CD4-positive, alpha-beta T cell treated with Interleukin-17A for 4 hours (primary cell): ENCODE data around the gene DISP3.
"Not testable (repeated sequence)": the region's sequence is repeated elsewhere in the genome, so short reads cannot be mapped to it uniquely, and the experiment has no call there.

Experiments used
- DNase-seq: peaks from one replicate; pipeline ENCODE4 v3.0.0-alpha.2; 2020; ENCODE audit warnings: mixed read lengths

Gene DISP3

DNA sequence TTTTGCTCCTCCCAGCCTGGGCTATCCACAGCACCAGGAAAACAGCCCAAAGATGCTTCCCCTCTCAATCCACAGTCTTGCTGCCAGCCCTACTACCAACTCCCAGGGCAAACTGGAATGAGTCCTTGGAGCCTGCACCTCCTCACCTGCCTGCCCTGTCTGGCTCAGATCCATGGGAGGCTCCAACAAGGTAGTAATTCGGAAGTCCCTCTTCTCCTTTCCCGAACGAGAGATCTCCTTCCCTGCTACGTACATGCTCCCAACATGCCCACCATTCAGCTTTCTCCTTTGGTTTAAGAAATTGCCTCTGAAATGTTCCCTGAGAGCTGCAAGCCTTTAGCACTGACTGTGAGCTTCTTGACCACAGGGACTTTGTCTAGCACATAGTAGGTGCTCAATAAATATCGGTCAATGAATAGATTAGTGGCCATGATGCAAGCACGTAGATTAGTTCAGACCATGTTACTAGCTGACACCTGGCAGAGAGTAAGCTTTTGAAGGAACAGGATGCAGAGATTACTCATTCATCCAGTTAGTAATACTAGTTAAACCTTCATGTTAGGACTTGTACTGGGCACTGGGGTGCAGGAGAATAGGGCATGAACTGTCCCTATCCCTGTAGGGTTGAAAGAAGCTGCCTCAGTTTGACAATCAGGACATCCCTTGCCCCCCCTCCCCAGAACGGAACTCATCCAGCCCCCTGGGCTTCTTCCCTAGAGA lies 80.1 kb downstream of the DISP3 start:
- DNase-seq: no peak

DNA sequence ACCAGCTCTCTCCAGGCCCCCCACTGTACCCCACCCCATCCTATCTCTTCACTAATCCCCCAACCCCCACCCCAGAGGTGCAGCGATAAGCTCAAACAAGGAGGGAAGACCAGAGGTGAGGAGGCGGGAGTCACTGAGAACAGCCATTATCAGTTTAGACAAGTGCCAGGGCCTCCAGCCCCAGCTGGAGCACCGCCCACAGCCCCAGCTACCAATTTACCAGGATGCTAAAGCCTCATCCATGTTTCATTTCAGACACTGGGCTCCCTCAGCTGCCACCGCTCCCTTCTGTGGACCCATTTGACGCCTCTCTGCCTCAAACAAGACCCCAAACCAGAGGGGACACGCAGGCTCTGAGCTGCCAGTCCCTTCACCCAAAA lies 80.6 kb downstream of the DISP3 start:
- DNase-seq: no peak

DNA sequence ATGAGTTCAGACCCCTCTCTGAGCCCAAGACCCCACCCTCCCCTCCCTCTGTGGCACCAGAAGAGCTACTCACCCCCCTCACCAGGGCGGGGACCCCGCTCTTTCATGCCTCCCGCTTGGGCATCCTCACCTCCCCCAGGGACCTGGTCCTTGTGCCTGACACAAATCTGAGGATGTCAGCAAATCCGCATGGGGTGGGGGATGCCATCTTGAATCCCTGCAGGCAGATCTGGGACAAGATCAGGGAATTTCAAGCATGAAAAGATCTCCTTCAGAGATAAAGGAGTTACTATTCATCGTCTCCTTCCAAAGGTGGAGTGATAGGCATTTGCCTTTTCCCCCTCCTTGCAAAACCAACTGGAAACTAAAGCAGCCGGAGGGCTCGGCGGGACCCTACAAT lies 81.1 kb downstream of the DISP3 start:
- DNase-seq: no peak

GRCh38 chr1:11561740-11562139 lies 82.8 kb downstream of the DISP3 start:
- DNase-seq: no peak

GRCh38 chr1:11562664-11563063 lies 83.7 kb downstream of the DISP3 start:
- no peak for DNase-seq

DNA sequence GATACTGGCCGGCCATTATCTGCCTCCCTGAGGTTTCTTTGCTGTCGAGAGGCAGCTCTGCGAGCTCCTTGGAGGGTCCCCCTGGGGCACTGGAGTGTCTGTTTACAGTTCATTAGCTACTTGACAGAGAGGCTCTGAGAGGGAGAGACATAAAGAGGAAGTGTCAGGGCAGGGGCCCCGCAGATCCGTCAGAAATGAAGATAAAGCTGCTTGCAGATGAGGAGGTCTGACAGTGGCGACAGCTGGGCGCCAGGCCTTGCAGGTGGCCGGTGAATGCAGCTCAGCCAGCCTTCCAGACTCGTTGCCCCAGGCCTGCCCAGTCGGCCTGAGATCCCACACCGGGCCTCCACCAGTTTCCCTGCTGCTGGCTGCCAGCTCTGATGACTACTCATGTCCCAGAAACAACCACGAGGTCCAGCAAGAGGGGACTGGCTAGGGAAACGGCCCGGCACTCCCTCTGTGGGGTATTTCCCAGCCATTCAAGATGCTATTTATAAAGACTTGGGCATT lies 84.7 kb downstream of the DISP3 start:
- DNase-seq: no peak

GRCh38 chr1:11564237-11564636 lies 85.3 kb downstream of the DISP3 start:
- no peak for DNase-seq

- no peak for DNase-seq
These were observed 87.3 kb downstream of the DISP3 start for GRCh38 chr1:11566042-11566850.

DNA sequence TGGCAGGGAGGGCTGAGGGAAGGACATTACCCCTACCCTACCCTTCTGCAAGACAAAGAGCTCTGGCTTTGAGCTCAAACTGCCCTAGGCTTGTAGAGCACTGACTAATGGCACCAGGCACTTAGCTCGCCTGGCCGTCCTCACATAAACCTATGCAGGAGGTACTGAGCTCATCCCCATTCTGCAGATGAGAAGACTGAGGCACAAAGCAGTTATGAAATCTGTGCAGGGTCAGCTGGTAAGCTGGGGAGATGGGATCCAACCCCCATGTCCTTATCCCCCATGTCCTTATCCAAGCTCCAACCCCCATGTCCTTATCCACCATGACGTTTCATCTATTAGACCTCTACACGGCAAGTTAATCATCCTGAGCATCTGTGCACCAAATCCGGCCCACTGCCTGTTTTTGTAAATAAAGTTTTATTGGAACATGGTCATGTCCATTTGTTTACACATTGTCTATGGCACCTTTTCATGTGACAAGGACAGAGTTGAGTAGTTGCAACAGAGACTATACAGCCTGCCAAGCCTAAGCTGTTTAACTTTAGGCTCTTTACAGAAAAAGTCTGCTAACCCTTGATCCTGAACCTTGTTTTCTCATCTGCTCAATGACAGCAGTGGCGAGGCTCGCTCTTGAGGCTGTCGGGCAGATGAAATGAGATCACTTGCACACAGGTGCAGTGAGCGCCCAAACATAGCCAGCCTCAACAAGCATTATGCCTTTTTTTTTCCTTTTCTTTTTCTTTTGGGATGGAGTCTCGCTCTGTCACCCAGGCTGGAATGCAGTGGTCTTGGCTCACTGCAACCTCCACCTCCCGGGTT lies 88.5 kb downstream of the DISP3 start:
- DNase-seq: no peak

GRCh38 chr1:11568687-11569086 lies 89.7 kb downstream of the DISP3 start:
- DNase-seq: no peak

DNA sequence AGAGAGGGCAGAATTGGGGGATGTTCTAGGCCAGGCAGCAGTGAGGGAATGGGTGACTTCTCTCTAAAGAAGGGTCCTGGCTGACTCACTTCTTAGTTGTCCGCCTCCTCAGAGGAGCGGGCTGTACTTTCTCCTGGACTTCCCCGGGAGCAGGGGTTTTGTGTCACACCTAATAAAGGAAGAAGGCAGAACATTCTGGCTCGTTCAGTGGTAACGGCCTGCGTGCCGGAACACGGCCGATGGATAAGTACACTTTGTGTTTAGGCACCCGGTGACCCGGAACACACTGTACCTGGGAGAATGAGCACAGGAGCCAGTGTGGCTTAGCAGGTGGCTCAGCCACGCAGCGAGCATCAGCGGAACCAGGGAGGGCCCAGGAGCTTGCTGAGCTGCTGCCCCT lies 90.6 kb downstream of the DISP3 start:
- no peak for DNase-seq

DNA sequence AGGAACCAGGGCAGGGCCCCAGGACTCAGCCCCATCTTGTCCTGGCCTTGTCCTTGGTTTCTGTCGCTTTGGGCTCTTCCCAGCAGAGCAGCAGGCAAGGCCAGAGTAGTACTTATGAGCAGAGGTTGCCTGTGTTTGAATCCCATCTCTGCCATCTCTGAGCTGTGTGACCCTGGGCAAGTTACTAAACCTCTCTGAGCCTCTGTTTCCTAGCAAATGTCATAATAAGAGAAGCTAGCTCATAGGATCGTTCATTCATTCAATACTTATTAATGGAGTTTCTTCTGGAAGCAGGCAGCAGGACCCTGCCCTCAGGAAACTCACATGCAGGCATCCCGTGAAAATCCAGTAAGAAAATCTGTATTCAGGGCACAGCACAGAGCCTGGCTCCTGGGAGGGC lies 91.0 kb downstream of the DISP3 start:
- DNase-seq: no peak

GRCh38 chr1:11570821-11571380 lies 91.9 kb downstream of the DISP3 start:
- DNase-seq: no peak

DNA sequence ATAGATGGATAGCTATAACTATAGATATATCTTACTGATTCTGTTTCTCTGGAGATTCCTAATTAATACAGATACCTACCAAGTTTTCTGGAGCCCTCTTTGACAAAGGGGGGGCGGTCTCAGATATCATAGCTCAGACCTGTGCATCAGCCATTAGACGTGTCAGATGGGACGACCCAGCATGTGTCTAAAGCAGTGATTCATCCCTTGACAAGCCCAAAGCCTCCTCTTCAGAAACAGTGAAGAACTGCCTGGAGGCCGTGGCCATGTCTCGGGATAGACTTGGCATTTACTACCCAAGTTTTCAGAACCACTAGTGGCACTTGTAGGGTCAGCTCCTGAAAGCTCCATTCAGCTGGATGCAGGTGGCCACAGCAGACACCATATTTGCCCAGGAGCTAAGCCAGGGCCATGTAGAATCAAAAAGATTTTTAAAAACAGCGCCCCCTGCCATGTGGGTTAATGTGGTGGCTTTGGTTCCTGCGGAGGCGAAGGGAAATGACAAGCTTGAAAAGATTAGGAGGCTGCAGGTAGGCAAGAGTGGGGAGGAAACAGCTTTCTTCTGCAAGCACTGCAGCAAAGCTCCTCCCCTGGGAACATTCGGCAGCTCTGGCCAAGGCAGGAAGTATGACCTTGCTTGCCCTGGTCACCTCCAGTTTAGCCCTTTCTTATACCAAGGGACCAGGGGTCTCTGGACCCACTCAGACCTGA lies 93.1 kb downstream of the DISP3 start:
- DNase-seq: peak; percentile 10

DNA sequence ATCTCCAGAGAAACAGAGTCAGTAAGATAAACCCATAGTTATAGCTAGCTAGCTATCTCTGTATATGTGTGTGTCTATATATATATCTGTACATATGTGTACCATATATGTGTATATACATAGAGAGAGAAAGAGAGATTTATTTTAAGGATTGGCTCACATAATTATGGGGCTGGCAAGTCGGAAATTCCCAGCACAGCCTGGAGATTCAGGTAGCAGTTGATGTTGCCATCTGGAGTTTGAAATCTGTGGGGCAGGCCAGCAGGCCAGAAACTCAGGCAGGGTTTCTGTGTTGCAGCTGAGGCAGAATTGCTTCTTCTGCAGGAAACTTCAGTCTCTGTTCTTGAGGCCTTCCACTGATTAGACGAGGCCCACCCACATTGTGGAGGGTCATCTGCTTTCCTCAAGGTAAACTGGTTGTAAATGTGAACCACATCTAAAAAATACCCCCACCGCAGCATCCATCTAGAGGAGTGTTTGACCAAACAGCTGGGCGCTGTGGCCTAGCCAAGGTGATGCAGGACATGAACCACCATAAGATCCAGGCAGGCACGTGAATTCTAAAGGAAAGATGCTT lies 94.2 kb downstream of the DISP3 start:
- no peak for DNase-seq

DNA sequence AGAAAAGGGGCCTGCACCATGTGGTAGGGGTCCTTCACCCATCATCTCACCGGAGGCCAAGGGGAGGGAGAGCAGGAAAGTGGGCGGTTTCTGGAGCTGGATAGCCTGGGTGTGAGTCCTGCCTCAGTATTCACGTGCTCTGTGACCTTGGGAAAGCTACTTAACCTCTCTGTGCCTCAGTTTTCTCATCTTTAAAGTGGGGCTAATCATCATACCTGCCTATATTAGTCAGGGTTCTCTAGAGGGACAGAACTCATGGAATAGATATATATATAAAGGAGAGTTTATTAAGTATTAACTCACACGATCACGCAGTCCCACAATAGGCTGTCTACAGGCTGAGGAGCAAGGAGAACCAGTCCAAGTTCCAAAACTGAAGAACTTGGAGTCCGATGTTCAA lies 96.6 kb downstream of the DISP3 start:
- DNase-seq: no peak

DNA sequence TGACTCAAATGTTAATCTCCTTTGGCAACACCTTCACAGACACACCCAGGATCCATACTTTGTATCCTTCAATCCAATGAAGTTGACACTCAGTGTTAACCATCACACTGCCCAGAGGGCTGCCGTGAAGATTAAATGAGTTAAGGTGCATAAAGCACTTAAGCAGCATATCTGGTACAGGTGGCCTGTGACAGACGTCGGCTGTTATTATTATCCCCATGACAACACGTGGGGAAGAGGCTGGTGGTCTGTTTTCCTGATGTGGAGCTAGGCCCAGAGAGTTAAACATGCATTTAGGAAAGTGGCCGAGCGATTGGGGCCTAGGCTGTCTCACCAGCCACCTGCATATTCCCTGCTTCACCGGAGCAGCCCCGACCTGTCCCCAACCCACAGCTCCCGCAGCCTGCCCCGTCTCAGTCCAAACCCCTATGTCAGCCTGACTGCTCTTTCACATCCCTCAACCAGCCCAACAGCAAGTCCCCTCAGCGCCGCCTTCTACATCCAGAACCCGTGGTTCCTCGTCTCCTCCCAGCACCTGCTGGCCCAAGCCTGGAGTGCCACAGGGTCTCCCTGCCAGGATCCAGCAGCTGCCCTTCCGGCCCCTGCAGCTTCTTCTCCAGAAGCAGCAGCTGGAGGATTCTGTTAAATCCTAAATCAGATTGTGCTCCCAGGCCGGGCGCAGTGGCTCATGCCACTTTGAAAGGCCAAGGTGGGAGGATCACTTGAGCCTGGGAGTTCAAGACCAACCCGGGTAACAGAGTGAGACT lies 97.3 kb downstream of the DISP3 start:
- no peak for DNase-seq

GRCh38 chr1:11578004-11578403 lies 99.0 kb downstream of the DISP3 start:
- DNase-seq: no peak

DNA sequence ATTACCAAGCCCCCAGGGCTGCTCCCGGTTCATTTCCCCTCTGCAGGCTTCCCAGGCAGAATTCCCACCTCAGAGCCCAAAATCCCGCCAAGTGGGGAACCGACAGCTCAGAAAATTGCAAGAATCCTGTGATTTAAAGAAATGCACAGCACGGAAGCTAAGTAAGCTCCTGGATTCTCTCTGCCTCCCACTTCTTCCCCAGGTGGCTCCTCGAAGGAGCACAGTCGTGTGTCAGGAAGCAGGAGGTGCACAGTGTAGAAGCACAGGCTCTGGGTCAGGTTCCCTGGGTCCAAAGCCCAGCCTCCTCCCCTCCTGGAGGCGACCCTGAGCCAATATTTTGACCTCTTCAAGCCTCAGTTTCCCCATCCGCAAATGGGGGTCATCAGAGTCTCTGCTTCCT lies 100.6 kb downstream of the DISP3 start:
- no peak for DNase-seq

- not testable (repeated sequence) for DNase-seq
These were observed 101.1 kb downstream of the DISP3 start for GRCh38 chr1:11580049-11580448.

GRCh38 chr1:11581445-11581991 lies 102.6 kb downstream of the DISP3 start:
- DNase-seq: no peak
